Pons (tissue), 1 donor: Measurements from ENCODE around the gene BACE2.

Source experiments
- DNase-seq: peaks from one replicate; pipeline ENCODE4 v3.0.0-alpha.2; 2016; ENCODE audit warnings: low spot score

Gene BACE2

DNA sequence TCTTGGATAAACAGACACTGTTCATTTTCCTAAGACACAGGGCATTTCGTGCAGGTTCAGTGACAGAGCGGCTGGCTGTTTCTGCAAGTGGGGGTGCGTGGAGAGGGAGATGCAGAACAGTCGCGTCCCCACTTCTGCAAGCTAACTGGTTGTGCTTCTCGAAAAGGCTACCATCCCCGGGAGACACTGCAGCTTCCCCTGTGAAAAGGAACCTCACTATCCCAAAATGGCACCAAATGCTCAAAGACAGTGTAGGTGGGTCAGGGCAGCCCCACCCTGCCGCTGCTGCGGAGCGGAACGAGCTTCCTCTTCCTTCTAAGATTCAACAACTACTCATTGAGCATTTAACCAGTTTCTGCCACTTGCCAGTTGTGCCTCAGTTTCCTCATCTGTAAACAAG, 19.2 kb upstream of the BACE2 start:
- no peak for DNase-seq

- no peak for DNase-seq
Observed at GRCh38 chr21:41149199-41149598, 18.8 kb upstream of the BACE2 start.

- DNase-seq: no peak
Observed at GRCh38 chr21:41152147-41152546, 15.8 kb upstream of the BACE2 start.

DNA sequence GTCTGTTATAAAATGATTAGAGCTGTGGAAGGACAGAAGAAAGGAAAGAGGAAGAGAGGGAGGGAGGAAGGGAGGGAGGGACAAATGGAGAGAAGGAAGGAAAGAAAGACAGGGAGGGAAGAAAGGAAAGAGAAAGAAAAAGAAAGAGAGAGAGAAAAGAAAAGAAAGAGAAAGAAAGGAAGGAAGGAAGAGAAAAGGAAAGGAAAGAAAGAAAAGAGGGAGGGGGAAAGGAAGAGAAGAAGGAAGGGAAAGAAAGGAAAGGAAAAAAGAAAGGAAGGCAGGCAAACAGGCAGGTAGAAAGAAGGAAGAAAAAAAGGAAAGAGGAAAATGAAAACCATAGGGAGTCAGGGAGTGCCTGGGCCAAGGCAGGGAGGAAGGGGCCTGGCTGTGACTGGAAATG, 14.5 kb upstream of the BACE2 start:
- no peak for DNase-seq

DNA sequence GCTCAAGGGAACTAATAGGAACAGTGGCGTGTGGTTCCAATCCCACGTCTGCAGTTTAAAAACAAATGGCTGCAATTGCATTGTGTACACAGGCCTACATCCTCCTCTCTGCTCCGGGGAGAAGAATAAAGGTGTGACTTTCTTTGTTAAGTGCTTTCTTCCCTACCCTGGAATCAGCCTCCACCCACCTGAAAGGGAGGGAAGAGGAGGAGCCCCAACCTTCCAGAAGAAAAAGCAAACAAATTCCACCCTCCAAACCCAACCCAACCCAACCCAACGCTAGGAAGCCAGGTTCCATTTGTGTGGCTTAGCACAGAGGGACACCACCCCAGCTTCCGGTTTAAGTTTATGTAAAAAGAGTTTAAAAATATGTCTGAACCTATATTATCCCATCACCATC, 11.8 kb upstream of the BACE2 start:
- DNase-seq: no peak

GRCh38 chr21:41158026-41158425, 9.9 kb upstream of the BACE2 start:
- DNase-seq: no peak

DNA sequence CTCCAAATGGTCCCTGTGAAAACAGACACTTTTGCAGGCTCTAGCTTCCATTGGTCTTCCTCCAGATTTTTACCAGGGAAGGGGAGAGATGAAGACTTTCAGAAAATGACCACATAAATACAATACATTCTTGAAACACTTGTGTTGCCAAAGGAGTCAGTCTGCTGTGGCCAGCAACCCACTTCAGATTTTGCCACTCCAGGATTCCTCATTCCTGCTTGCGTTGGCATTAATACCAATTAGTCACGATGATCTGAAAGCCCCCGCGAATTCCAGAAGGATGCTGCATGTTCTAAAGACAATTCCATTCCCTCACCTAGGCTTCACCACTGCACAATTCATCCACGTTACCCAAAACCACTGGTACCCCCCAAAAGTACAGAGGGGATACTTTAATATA, 7.9 kb upstream of the BACE2 start:
- DNase-seq: no peak

DNA sequence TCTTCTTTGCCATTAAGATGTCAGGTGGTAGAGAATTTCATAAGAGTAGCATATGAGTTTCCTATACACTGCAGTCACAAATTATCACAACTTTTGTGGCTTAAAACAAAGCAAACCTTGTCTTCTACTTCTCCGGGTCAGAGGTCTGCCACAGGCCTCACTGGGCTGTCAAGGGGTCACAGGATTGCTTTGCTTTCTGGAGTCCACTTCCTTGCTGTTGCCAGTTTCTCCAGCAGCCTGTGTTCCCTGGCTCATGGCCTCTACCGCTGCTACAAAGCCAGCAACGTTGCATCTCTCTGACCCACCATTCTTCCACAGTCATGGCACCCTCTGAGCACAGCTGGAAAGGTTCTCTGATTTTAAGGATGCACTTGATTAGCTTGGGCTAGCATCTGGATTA, 6.5 kb upstream of the BACE2 start:
- DNase-seq: no peak

- no peak for DNase-seq
Observed at GRCh38 chr21:41162096-41162495, 5.9 kb upstream of the BACE2 start.

- no peak for DNase-seq
Observed at GRCh38 chr21:41163091-41163490, 4.9 kb upstream of the BACE2 start.

GRCh38 chr21:41164052-41164451, 3.9 kb upstream of the BACE2 start:
- DNase-seq: no peak

DNA sequence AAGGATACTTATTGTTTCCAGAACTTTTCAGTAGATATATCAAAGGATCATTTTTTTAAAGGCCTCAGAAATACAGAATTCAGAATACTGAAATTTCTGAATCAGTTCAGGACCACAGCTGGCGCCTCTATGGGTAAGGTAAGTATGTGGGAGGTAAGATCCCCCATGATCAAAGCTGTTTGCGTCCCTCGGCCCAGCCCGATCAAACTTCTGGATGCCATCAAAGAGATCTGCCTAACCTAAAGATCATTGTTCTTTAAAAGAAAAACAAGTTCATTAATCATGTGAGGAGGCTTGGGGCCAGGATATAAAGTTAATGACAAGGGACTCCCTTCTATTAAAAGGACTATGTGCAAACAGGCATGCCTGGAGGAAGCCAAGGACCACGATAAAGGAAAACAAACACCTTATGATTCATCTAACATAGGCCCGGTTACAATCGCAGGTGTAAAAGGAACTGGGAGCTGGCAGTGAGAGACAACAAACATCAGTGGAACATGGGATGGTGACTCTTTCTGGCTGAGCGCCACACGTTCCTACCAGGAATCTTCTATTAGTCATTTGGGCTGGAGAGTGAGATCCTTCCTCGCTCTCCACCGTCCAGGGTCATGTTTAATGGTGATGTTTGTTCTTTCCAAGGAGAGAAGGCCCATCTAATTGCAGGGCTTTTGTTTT, 2.8 kb upstream of the BACE2 start:
- DNase-seq: no peak

GRCh38 chr21:41166884-41167283, 1.1 kb upstream of the BACE2 start:
- DNase-seq: no peak

DNA sequence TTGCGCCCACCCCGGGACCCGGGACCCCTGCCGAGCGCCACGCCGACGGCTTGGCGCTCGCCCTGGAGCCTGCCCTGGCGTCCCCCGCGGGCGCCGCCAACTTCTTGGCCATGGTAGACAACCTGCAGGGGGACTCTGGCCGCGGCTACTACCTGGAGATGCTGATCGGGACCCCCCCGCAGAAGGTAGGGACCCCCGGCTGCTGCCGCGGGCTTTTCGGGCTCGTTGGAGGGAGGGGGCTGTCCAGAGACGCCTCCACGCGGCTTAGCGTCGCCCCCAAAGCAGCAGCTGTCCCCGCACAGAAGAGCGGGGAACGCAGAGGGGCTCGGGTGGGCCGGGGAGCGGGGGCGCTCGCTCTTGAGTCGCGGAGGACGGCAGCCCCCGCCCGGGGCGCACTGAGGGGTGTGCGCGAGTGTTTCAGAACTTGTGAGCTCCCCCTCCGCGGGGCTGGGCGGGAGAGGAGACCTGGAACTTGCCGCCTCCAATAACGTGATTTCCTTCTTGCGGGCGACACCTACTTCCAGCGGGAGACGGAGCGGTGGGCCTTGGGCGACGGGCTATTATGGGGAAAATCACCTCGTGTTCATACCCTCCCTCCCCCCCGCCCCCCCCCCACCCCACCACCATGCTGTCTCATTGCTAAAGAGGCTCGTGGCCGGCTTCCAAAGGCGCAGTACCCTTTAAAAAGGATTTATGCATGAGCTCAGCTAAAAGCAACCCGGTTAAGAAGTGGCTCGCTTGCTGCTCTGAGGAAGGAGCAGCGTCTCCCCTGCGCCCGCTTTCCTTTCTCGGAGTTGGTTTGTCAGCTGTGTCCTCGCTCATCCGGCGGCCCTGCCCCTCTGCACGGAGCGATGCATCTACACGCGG, 664 bp downstream of the BACE2 start:
- DNase-seq: peak; percentile 46

- no peak for DNase-seq
Observed at GRCh38 chr21:41169258-41169576, 1.3 kb downstream of the BACE2 start.

DNA sequence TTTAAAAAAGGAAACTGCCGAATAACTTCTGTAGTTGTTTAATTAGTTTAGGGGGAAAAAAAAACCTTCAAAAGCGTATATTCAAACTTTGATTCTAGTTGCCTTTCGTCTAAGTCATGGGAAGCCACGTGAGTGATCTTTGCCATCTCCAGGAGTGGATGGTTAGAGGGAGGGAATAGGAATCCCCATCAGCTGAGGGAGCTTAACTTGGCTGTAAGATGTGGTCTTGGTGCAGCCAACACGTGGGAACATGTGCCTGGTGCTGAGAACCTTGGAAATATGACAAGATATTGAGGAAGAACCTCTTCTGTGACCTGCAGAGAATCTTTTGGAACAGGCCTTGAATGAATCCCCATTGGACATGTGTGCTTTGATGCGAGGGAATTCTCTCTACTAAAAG, 1.7 kb downstream of the BACE2 start:
- peak; percentile 59 for DNase-seq

- peak; percentile 56 for DNase-seq
Observed at GRCh38 chr21:41170442-41170841, 2.5 kb downstream of the BACE2 start.

DNA sequence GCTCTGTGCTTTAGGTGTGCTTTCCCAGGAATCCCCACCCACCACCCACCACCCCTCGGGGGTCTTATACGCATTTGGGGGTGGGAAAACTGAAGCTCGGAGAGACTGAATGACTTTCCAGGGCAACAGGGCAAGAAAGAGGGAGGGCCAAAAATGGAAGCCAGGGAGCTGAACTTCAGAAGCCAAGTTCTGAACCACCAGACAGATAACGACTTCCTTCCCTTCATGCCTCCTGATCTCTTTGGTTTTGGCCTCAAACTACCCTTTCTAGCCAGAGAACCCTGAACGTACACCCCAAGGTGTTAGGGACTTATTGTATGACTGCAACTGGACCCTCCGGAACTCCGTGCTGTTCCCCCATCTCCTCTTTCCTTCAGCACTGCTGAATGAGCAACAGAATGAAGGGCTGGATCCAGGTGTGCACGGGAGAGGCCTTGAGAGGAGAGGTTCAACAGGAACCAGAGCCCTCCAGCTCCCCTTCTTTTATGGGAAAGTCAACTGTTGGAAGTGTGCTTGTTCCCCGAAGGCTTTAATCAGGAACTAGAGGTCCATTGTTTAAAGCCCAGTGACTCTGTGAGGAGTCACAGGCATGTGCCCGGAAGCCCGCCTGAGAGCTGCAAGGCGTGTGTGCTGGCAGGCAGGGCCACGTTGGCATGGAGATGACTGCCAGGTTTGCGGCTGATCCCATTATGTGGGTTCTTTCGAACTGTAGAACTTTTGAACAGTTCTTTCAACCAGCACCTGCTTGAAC, 3.1 kb downstream of the BACE2 start:
- DNase-seq: peak; percentile 83

GRCh38 chr21:41175080-41175479, 7.1 kb downstream of the BACE2 start:
- no peak for DNase-seq

GRCh38 chr21:41176846-41177245, 8.9 kb downstream of the BACE2 start:
- DNase-seq: no peak

GRCh38 chr21:41180752-41181151, 12.8 kb downstream of the BACE2 start:
- DNase-seq: no peak

- no peak for DNase-seq
Observed at GRCh38 chr21:41182547-41182946, 14.6 kb downstream of the BACE2 start.

- no peak for DNase-seq
Observed at GRCh38 chr21:41183575-41183974, 15.6 kb downstream of the BACE2 start.
